AG04450 (cell line): ENCODE measurements around the gene SLC16A2. TPM values are rescaled to one million over a fixed set of nuclear protein-coding genes. Genes with fewer than 3 reads are reported as not detected.

ENCODE experiments used
- CTCF ChIA-PET: fragments of 300-600, 350-600 bp; formaldehyde crosslinking; extraction: SDS; loops from one replicate; lab custom pipeline; 2022; ENCODE audit warnings: antibody characterized with exemption, inconsistent platforms; lab: Charles Lee
- POLR2A ChIA-PET: fragments of 350-600 bp; formaldehyde crosslinking; extraction: SDS; loops from one replicate; lab custom pipeline; 2021; ENCODE audit warnings: antibody characterized with exemption, inconsistent platforms; lab: Yijun Ruan, JAX
- DNase-seq: peaks from one replicate; pipeline ENCODE4 v3.0.0-alpha.2; 2011; ENCODE audit warnings: low read depth, low spot score
- H3K27ac ChIP-seq: one replicate; pipeline ENCODE4 v1.5.1; 2012; ENCODE audit warnings: low read depth, low read length, control low read depth
- H3K27me3 ChIP-seq: one replicate; pipeline ENCODE4 v1.6.0; 2012; ENCODE audit warnings: low read length; ENCODE audit not compliant: control insufficient read depth, insufficient read depth
- H3K4me3 ChIP-seq: 2 replicates; pipeline ENCODE4 v1.5.1; 2011; ENCODE audit warnings: mild to moderate bottlenecking, low read depth, low read length, control low read depth
- H3K9me3 ChIP-seq: 2 replicates; pipeline ENCODE4 v1.5.1; 2012; ENCODE audit warnings: low read length; ENCODE audit not compliant: control insufficient read depth, insufficient read depth
- CTCF ChIP-seq: IDR thresholded peaks from 2 replicates; pipeline ENCODE4 v1.5.1; 2011; ENCODE audit warnings: low read depth, low read length, control low read depth, inconsistent platforms
- polyA plus RNA-seq: library from polyadenylated mRNA; depleted of rRNA; stranded (reverse); fragments of >200 nt; gene quantifications from 2 replicates; pipeline ENCODE4 v1.2.3, GENCODE V29; 2011

SLC16A2 gene
- polyA plus RNA-seq, 1 experiment = 42.6 TPM

- no peak for DNase-seq
- H3K27ac ChIP-seq = peak overlapping the region; percentile 89
- TF ChIP-seq CTCF = no peak
- no peaks in the 10 kb centered on the region for H3K9me3 ChIP-seq
- no peak overlapping the region for H3K4me3 ChIP-seq
- ChIA-PET CTCF (interaction anchor here (0.9 to 2.6 kb wide), 5 partner anchors 9 to 153 kb away, joined by 3 to 15 read pairs (median 4); partner anchors contain the start of gene SLC16A2), POLR2A (interaction anchor here (0.9 to 1.8 kb wide), 4 partner anchors 9 to 115 kb away, joined by 3 to 9 read pairs (median 4); partner anchors contain the start of gene SLC16A2)
- H3K27me3 ChIP-seq = no peaks in the 10 kb centered on the region
These were observed 113.3 kb downstream of the SLC16A2 start for GRCh38 chrX:74534569-74535038.

GRCh38 chrX:74535086-74535407 is 113.8 kb downstream of the SLC16A2 start:
- ChIA-PET POLR2A (interaction anchor here (0.7 to 1.8 kb wide), 5 partner anchors 10 to 243 kb away, joined by 3 to 9 read pairs (median 3); partner anchors contain the start of gene SLC16A2), CTCF (interaction anchor here (0.9 to 2.6 kb wide), 6 partner anchors 10 to 153 kb away, joined by 3 to 15 read pairs (median 4); partner anchors contain the start of gene SLC16A2)
- Histone ChIP-seq H3K27ac (peak overlapping the region; percentile 89), H3K9me3 (no peaks in the 10 kb centered on the region), H3K4me3 (peak overlapping the region; percentile 29; the same call in 1 of the 2 replicates), H3K27me3 (no peaks in the 10 kb centered on the region)
- no peak for TF ChIP-seq CTCF
- DNase-seq = no peak

DNA sequence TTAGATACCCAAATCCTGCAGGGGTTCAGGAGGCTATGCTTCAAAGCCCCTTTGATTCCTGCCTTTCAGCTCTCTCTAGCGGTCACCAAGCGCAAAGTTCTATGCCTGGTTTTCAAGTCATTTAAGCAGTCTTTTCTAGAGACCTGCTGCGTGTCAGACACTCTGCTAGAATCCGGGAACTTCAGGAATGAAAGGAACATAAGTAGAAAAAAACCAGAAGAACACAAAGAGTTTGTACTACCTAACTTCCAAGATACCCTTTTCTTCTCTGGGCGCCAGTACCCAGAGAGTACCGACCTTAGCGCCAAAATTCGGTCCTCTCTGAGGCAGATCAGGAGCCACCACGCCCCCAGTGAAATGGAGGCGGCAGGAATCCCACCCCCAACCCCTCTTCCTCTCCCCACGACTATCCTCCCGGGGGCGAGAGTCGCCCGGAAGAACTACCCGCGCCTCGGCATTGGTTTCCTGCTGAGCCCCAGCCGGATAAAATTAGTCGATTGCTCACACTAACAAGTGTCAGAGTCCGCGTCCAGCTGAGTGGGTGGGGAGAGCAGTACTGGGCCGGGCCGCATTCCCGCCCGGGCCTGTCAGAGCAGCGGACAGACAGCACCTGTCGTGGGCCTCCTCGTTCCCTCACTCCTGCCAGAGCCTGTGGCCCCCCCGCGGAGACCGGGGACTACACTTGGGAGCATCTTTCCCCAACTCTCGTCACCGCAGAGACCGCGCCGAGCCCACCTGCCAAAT is 114.3 kb downstream of the SLC16A2 start:
- ChIA-PET POLR2A (interaction anchor here (0.7 to 1.8 kb wide), 8 partner anchors 10 to 243 kb away, joined by 3 to 9 read pairs (median 4); partner anchors contain the start of gene SLC16A2), CTCF (interaction anchor here (0.5 to 2.6 kb wide), 7 partner anchors 10 to 250 kb away, joined by 3 to 15 read pairs (median 4); partner anchors contain the start of gene SLC16A2)
- peak overlapping the region; percentile 89 for H3K27ac ChIP-seq
- peak; percentile 52 for TF ChIP-seq CTCF
- no peak for DNase-seq
- H3K27me3 ChIP-seq = no peaks in the 10 kb centered on the region
- no peaks in the 10 kb centered on the region for H3K9me3 ChIP-seq
- H3K4me3 ChIP-seq = peak overlapping the region; percentile 54

DNA sequence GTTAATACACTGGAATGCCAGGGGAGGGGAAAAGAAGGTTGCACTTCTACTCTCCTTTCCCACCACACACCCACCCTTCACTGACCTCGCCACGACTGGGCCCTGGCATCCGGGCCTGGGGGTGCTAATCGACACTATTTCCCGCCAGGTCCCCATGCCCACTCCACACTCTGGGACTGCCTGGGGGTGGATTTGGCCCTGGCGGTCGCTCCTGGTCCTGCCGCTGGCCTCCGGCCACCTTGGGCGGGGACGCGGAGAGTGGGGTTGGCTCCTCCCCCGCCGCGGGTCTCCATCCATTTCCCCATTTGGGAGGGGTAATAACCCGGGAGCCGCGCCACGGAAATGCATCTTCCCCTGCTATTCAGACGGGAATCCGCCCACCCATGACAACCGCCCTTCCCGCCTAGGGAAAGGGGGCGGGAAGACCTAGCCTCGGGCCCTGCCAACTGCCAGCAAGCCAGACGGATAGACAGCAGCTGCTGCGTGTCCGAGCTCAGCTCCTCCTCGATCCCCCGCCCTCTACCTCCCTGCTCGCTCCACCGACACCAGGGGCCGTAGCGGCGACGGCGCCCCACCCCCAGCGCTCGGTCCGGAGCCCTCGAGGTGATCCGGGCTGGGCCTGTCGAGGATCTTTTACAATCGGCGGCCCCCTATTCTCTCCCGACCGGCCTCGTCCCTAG is 115.0 kb downstream of the SLC16A2 start:
- CTCF ChIA-PET = interaction anchor here (1.0 to 2.3 kb wide), 3 partner anchors 10 to 11 kb away, joined by 3 to 6 read pairs (median 5); no protein-coding TSS in a partner anchor

More for the DNA sequence above, 115.0 kb downstream of the SLC16A2 start:
- TF ChIP-seq CTCF = peak; percentile 48
- peak; percentile 71 for DNase-seq
- peak overlapping the region; percentile 89 for H3K27ac ChIP-seq
- POLR2A ChIA-PET = interaction anchor here (1.3 to 1.6 kb wide), 3 partner anchors 11 to 116 kb away, joined by 3 to 5 read pairs (median 4); partner anchors contain the start of gene SLC16A2
- no peaks in the 10 kb centered on the region for H3K9me3 ChIP-seq
- peak overlapping the region; percentile 54 for H3K4me3 ChIP-seq
- H3K27me3 ChIP-seq = no peaks in the 10 kb centered on the region
